ENCODE measurements around the gene DYNC2H1. TPM values are rescaled to one million over a fixed set of nuclear protein-coding genes. Genes with fewer than 3 reads are reported as not detected.

Gene DYNC2H1
- total RNA-seq, 1 donor from 2014 or later: 61.1 TPM

DNA sequence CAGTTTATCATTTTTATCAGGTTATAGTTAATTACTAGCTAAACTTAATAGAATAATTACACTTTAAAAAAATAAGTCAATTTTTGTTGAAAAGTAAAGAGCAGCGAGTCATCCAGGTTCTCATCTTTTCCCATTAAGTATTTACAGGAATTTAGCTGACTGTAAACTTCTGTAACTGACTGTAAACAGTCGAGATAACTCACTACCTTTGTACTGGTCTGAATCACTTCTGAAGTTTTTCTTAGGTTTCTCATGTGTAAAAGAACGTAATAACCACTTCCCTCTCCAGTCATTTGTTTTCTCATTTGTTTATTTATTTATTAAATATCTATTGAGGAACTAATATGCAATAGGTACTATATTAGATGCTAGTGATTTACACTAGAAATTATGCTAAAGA is 270.8 kb downstream of the DYNC2H1 start:
- Histone ChIP-seq H3K9ac (no peak overlapping the region), H3K4me1 (no peaks in the 10 kb centered on the region), H3K79me2 (ENCODE audit: low read depth) (no peaks in the 10 kb centered on the region), H4K20me1 (ENCODE audit: low read depth) (no peaks in the 10 kb centered on the region), H3K4me2 (no peak overlapping the region), H3K36me3 (no peaks in the 10 kb centered on the region), H3K4me3 (no peak overlapping the region), H3F3A (ENCODE audit: low read depth) (no peaks in the 10 kb centered on the region), H3K9me3 (ENCODE audit: low read depth) (no peaks in the 10 kb centered on the region), H3K27ac (no peak overlapping the region), H3K27me3 (no peaks in the 10 kb centered on the region), H2AFZ (replicated peaks) (no peak overlapping the region)
- no peak for TF ChIP-seq EZH2 (IDR thresholded peaks at IDR 0.05)
- TF ChIP-seq, protein P1, sequence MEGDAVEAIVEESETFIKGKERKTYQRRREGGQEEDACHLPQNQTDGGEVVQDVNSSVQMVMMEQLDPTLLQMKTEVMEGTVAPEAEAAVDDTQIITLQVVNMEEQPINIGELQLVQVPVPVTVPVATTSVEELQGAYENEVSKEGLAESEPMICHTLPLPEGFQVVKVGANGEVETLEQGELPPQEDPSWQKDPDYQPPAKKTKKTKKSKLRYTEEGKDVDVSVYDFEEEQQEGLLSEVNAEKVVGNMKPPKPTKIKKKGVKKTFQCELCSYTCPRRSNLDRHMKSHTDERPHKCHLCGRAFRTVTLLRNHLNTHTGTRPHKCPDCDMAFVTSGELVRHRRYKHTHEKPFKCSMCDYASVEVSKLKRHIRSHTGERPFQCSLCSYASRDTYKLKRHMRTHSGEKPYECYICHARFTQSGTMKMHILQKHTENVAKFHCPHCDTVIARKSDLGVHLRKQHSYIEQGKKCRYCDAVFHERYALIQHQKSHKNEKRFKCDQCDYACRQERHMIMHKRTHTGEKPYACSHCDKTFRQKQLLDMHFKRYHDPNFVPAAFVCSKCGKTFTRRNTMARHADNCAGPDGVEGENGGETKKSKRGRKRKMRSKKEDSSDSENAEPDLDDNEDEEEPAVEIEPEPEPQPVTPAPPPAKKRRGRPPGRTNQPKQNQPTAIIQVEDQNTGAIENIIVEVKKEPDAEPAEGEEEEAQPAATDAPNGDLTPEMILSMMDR (IDR thresholded peaks at IDR 0.05): no peak
- no peak for TF ChIP-seq EZH2phosphoT487 (IDR thresholded peaks at IDR 0.05)
- peaks cover 7% of the 10 kb centered on the region for H3K4me1 Mint-ChIP-seq
- no peak overlapping the region for H3K4me3 Mint-ChIP-seq
- H3K36me3 Mint-ChIP-seq: peaks cover 9% of the 10 kb centered on the region
- H3K27me3 Mint-ChIP-seq (ENCODE audit: insufficient read depth, low read depth): no peaks in the 10 kb centered on the region
- DNase-seq (ENCODE audit: low spot score): no peak
- H3K27ac Mint-ChIP-seq: no peak overlapping the region
- peaks cover 9% of the 10 kb centered on the region for H3K9me3 Mint-ChIP-seq

DNA sequence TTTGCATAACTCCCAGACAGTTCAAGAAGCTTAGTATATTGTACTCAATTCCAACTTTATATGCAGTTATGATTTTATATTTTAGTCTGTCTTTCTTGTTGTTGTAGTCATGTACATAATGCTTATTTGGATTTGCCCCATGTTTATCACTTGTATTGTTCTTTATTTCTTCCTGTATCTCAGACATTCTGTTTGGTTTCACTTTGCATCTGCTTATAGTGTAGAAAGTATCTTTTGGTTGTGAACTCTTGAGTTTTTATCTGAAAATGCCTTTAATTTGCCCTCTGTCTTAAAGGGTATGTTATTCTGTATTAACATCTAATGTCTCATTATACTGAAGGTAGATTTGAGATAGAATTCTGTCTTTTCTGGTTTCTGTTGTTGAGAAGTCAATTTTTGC is 275.4 kb downstream of the DYNC2H1 start:
- H3K9ac ChIP-seq: no peak overlapping the region
- H3K36me3 ChIP-seq: no peaks in the 10 kb centered on the region
- H3K4me2 ChIP-seq: no peak overlapping the region
- H2AFZ ChIP-seq (replicated peaks): no peak overlapping the region
- no peaks in the 10 kb centered on the region for H3K9me3 ChIP-seq (ENCODE audit: low read depth)
- Mint-ChIP-seq H3K4me1 (no peaks in the 10 kb centered on the region), H3K27ac (no peak overlapping the region), H3K36me3 (no peaks in the 10 kb centered on the region), H3K27me3 (ENCODE audit: insufficient read depth, low read depth) (no peaks in the 10 kb centered on the region), H3K4me3 (no peak overlapping the region), H3K9me3 (peaks cover 9% of the 10 kb centered on the region)
- no peaks in the 10 kb centered on the region for H4K20me1 ChIP-seq (ENCODE audit: low read depth)
- no peak overlapping the region for H3K27ac ChIP-seq
- H3F3A ChIP-seq (ENCODE audit: low read depth): no peaks in the 10 kb centered on the region
- no peak for DNase-seq (ENCODE audit: low spot score)
- TF ChIP-seq EZH2 (IDR thresholded peaks at IDR 0.05): no peak
- TF ChIP-seq, protein P1 (IDR thresholded peaks at IDR 0.05): no peak
- H3K4me3 ChIP-seq: no peak overlapping the region
- H3K79me2 ChIP-seq (ENCODE audit: low read depth): no peaks in the 10 kb centered on the region
- H3K4me1 ChIP-seq: no peaks in the 10 kb centered on the region
- no peaks in the 10 kb centered on the region for H3K27me3 ChIP-seq

DNA sequence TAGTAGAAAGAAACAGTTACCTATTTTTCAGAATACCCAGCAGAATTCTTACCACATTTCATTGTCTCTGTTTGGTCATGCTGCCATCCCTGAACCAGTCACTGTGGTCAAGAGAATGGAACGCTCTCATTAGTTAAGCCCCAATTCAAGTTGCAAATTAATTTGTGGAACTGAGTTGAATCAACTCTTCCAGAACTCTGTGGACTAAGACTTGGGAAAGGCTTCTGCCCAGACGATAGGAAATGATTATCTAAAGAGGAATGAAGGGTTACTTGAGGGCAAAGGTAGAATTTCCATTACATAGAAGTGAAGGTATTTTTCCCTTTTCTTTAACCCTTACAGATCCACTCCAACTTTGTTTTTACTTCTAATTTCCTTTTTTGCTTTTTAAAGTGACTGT is 286.4 kb downstream of the DYNC2H1 start:
- Mint-ChIP-seq H3K36me3 (peaks cover 17% of the 10 kb centered on the region), H3K4me3 (no peak overlapping the region), H3K9me3 (peaks cover 12% of the 10 kb centered on the region), H3K27me3 (ENCODE audit: insufficient read depth, low read depth) (no peaks in the 10 kb centered on the region), H3K27ac (no peak overlapping the region), H3K4me1 (no peaks in the 10 kb centered on the region)
- no peak overlapping the region for H3K9ac ChIP-seq
- H3K9me3 ChIP-seq (ENCODE audit: low read depth): peaks cover 2% of the 10 kb centered on the region
- no peaks in the 10 kb centered on the region for H3K36me3 ChIP-seq
- no peaks in the 10 kb centered on the region for H4K20me1 ChIP-seq (ENCODE audit: low read depth)
- H3K27me3 ChIP-seq: no peaks in the 10 kb centered on the region
- H3K79me2 ChIP-seq (ENCODE audit: low read depth): no peaks in the 10 kb centered on the region
- no peaks in the 10 kb centered on the region for H3K4me1 ChIP-seq
- no peak overlapping the region for H2AFZ ChIP-seq (replicated peaks)
- TF ChIP-seq EZH2 (IDR thresholded peaks at IDR 0.05): no peak
- TF ChIP-seq, protein P1 (IDR thresholded peaks at IDR 0.05): no peak
- no peak for TF ChIP-seq EZH2phosphoT487 (IDR thresholded peaks at IDR 0.05)
- no peak for DNase-seq (ENCODE audit: low spot score)
- no peak overlapping the region for H3K4me3 ChIP-seq
- no peaks in the 10 kb centered on the region for H3F3A ChIP-seq (ENCODE audit: low read depth)
- H3K27ac ChIP-seq: no peak overlapping the region
- no peak overlapping the region for H3K4me2 ChIP-seq
